ENCODE measurements around the gene GUCY1B1.

- TF ChIP-seq, protein P1, sequence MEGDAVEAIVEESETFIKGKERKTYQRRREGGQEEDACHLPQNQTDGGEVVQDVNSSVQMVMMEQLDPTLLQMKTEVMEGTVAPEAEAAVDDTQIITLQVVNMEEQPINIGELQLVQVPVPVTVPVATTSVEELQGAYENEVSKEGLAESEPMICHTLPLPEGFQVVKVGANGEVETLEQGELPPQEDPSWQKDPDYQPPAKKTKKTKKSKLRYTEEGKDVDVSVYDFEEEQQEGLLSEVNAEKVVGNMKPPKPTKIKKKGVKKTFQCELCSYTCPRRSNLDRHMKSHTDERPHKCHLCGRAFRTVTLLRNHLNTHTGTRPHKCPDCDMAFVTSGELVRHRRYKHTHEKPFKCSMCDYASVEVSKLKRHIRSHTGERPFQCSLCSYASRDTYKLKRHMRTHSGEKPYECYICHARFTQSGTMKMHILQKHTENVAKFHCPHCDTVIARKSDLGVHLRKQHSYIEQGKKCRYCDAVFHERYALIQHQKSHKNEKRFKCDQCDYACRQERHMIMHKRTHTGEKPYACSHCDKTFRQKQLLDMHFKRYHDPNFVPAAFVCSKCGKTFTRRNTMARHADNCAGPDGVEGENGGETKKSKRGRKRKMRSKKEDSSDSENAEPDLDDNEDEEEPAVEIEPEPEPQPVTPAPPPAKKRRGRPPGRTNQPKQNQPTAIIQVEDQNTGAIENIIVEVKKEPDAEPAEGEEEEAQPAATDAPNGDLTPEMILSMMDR (IDR thresholded peaks at IDR 0.05), result no peak
- no peak for TF ChIP-seq USF1 (IDR thresholded peaks at IDR 0.05; ENCODE audit: borderline replicate concordance, low read depth)
- no peak for TF ChIP-seq SIN3A (IDR thresholded peaks at IDR 0.05; ENCODE audit: borderline replicate concordance, low read depth, low read length)
- no peak for TF ChIP-seq TCF12 (IDR thresholded peaks at IDR 0.05)
- TF ChIP-seq POLR2AphosphoS5 (IDR thresholded peaks at IDR 0.05; ENCODE audit: low read depth, low read length), result no peak
- no peak for TF ChIP-seq USF2 (IDR thresholded peaks at IDR 0.05; ENCODE audit: borderline replicate concordance, low read depth, low read length)
- TF ChIP-seq JUND (IDR thresholded peaks at IDR 0.05), result no peak
- TF ChIP-seq MXI1 (IDR thresholded peaks at IDR 0.05; ENCODE audit: low read depth, low read length), result no peak
- TF ChIP-seq EZH2phosphoT487 (IDR thresholded peaks at IDR 0.05; ENCODE audit: borderline replicate concordance, low read depth), result no peak
- TF ChIP-seq RFX5 (IDR thresholded peaks at IDR 0.05; ENCODE audit: low read length), result no peak
- TF ChIP-seq, protein P2, sequence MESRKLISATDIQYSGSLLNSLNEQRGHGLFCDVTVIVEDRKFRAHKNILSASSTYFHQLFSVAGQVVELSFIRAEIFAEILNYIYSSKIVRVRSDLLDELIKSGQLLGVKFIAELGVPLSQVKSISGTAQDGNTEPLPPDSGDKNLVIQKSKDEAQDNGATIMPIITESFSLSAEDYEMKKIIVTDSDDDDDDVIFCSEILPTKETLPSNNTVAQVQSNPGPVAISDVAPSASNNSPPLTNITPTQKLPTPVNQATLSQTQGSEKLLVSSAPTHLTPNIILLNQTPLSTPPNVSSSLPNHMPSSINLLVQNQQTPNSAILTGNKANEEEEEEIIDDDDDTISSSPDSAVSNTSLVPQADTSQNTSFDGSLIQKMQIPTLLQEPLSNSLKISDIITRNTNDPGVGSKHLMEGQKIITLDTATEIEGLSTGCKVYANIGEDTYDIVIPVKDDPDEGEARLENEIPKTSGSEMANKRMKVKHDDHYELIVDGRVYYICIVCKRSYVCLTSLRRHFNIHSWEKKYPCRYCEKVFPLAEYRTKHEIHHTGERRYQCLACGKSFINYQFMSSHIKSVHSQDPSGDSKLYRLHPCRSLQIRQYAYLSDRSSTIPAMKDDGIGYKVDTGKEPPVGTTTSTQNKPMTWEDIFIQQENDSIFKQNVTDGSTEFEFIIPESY (IDR thresholded peaks at IDR 0.05; ENCODE audit: borderline replicate concordance, low read depth), result no peak
- no peak for TF ChIP-seq FOXJ3 (CRISPR knock-in tag; IDR thresholded peaks at IDR 0.05)
- TF ChIP-seq EP300 (IDR thresholded peaks at IDR 0.05; ENCODE audit: borderline replicate concordance in 1 of 2, low read depth in 1 of 2, low read length in 1 of 2), result no peak
- no peak for TF ChIP-seq SMC3 (IDR thresholded peaks at IDR 0.05; ENCODE audit: low read depth, low read length)
Measured at GRCh38 chr4:155773196-155773800, 14.5 kb downstream of the GUCY1B1 start.

All from SK-N-SH (cell line).